CD4-positive, alpha-beta T cell treated with Interleukin-4 for 4 hours (primary cell): ENCODE measurements around the gene EXPH5.
"Not testable (repeated sequence)": the region's sequence is repeated elsewhere in the genome, so short reads cannot be mapped to it uniquely, and the experiment has no call there.

ENCODE experiments used
- DNase-seq: peaks from one replicate; pipeline ENCODE4 v3.0.0-alpha.2; 2020

Gene EXPH5

DNA sequence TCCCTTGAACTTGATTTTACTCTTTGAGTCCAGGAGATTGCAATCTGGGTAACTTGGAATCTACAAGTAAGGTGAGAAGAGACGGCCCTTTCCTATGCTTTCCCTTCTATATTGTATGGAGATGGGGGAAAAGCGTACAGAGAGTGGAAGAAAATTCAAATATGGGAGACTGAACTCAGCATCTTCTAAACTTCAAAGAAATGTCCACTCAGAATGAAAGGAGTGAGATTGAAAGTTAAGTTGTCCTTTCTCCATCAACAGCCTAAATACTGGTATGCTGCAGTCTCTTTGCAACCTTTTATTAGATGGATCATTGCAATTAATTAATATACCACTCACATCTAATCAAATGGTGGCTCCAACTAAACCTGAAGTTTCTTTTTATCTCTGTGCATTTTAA is 6.4 kb upstream of the EXPH5 start:
- DNase-seq, result no peak

DNA sequence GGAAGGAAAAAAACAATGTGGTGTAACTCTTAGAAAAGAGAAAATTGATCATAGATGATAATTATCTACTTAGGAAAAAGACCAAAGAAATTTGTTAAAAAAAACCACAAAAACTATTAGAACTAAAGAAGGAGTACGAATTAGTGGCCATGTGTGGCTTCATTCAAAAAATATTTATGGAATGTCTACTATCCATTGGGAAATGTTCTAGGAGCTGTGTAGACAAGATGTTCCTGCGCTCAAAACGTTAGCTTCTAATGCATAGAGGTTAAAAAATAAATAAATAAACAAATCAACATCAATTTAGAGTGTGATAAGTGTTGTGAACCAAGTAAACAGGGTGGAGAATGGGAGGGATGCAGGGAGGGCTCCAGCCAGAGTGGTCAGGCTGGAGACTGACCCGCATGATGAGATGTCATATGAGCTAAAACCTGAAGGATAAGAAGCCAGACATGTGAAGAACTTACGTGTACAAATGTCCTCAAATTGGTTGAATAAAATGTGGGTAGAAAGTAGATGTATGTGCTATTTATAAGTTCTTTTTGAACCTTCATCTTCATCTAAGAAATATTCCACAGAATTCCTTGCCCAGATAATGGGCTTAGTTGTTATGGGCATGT is 4.3 kb upstream of the EXPH5 start:
- no peak for DNase-seq

DNA sequence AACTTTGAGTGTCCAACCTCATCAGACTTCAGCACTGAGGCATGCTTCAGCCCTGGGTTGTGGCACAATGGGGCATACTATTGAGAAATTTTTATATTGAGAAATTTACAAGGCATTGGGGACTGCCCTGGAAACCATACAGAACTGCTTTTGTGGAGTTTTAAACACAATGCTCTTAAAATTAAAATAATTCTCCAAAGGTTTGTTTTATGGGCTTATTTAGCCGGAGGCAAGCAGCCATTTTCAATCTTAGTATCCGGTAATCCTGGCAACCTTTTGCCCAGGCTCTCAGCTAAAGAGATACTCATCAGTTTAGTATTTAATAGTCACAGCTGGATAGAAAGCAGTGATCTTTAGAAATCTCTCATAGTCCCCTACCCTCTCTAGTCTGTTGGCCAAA is 3.1 kb upstream of the EXPH5 start:
- no peak for DNase-seq

GRCh38 chr11:108593923-108594434 is 411 bp upstream of the EXPH5 start:
- no peak for DNase-seq

DNA sequence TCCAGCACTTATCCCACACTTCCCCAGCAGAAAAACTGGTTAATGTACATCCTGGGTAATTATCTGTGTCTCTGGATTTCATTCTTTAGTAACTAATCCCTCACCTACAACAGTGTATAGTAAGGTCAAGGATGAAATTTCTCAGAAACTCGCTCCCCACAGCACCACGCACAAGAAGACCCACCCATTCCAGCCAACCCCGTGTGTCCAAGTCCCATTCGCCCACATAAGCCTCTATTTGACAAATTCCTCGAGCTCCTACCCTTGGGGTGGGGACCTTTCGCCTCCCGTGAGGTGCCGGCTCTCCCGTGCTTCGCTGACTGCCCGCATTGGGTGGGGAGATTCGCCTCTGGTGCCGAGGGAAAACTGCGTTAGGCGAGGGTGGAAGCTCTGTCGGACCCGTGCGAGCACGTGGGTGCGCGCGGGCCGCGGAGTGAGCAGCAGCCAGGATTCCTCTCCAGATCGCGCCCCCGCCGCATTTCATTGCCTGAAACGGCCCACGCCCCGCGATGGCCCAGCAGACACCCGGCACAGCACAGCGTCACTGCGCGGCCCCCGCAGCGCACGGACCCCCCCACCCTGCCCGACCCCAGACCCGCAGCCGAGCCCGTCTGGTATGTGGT is 866 bp downstream of the EXPH5 start:
- no peak for DNase-seq

GRCh38 chr11:108591893-108592292 is 1.7 kb downstream of the EXPH5 start:
- no peak for DNase-seq

- no peak for DNase-seq
These were observed 4.4 kb downstream of the EXPH5 start for GRCh38 chr11:108589136-108589535.

DNA sequence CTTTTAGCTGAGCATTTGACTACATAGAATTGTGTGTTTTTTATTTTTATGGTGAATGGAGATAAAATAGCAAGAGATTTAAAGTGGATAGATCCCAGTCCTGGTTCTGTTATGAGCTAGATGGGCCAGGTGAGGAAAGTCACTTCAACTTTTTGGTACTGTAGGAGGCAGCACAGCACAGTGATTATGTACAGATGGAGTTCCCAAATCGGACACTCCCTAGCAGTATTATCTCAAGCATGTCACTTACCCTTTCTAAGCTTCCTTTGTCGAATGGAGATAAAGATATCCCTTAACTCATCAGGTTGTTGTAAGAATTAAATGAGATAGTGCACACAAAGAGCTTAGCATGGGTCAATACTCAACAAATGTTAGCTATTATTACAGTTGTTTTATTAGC is 5.3 kb downstream of the EXPH5 start:
- DNase-seq, result no peak

- no peak for DNase-seq
These were observed 6.5 kb downstream of the EXPH5 start for GRCh38 chr11:108587109-108587508.

- DNase-seq, result no peak
These were observed 7.0 kb downstream of the EXPH5 start for GRCh38 chr11:108586600-108586999.

GRCh38 chr11:108586185-108586584 is 7.4 kb downstream of the EXPH5 start:
- not testable (repeated sequence) for DNase-seq

DNA sequence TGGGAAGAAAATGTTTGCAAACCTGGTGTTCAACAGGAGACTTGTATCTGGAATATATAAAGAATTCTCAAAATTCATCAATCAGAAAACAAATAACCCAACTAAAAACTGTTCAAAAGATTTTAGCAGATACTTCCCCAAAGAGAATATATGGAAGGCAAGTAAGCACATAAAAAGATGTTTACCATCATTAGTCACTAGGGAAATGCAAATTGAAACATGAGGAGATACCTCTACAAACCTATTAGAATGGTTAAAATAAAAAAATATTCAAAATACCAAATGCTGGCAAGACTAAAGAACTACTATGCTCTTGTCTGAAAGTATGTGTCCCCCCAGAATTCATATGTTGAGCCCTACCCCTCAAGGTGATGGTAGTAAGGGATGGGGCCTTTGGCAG is 8.6 kb downstream of the EXPH5 start:
- no peak for DNase-seq

DNA sequence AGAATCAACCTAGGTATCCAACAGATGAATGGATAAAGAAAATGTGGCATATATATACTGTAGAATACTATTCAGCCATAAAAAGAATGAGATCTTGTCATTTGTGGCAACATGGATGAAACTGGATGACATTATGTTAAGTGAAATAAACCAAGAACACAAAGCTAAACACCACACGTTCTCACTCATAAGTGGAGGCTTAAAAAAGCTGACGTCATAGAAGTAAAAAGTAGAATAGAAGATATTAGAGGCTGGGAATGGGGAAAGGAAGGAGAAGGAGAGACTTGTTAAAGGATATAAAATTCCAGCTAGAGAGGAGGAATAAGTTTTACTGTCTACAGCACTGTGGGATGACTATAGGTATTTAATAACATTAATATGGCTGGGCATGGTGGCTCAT is 12.9 kb downstream of the EXPH5 start:
- no peak for DNase-seq

DNA sequence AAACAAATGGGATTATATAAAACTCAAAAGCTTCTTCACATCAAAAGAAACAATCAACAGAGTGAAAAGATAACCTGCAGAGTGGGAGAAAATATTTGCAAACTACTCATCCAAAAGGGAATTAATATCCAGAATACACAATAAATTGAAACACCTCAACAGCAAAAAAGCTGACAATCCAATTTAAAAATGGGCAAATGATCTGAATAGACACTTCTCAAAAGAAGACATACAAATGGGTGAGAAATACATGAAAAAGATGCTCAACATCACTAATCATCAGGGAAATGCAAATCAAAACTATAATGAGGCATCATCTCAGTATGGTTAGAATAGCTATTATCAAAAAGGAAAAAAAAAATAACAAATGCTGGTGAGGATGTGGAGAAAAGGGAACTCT is 13.5 kb downstream of the EXPH5 start:
- DNase-seq, result no peak

GRCh38 chr11:108576523-108576922 is 17.0 kb downstream of the EXPH5 start:
- no peak for DNase-seq

DNA sequence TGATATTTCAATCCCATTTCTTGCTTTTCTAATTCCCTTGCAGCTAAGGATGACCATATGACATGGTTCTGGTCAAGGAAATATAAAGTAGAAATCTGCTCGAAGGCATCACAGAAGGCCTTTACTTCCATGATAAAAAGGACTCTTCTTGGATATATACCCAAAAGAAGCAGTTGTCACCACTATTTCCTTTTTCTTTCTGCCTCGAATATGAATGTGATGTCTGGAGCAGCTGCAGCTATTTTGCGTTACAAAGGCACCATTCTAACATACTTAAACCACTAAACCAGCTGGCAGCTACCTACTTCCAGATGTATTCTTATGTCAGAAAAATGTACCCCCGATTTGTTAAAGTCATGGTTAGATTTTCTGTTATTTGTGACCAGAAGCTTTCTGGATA is 18.9 kb downstream of the EXPH5 start:
- no peak for DNase-seq

GRCh38 chr11:108571001-108571400 is 22.6 kb downstream of the EXPH5 start:
- DNase-seq, result no peak

GRCh38 chr11:108569896-108570295 is 23.7 kb downstream of the EXPH5 start:
- DNase-seq, result no peak

DNA sequence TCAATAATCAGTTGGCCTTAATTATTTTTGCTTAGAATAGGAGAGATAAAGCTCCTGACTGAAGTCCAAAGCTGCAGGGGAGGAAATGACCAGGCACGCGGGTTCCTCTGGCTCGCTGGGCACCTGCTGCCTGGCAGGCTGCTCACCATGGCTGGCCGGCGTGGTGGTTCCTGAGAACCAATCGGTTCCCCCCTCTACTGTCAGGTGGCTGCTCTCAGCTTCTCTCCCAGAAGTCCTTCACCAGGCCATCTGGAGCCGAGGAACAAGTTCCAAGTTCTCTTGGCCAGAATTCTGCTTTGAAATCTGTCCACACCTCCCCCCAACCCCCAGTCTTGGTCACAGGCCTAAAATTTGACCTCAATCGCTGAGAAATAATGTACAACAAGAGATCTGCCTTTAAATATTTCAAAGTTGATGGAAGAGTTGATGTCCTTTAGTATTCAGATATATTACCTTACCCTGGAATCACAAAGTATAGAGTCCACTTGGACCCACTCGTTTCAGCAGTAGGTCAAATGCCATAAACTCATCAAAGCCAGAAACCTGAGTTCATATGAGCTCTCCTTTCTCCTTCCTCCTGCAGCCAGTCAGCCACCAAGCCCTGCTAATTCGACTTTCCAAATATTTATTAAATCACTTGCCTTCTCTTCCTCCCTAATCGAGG is 25.2 kb downstream of the EXPH5 start:
- no peak for DNase-seq

GRCh38 chr11:108565653-108566052 is 27.9 kb downstream of the EXPH5 start:
- DNase-seq, result no peak

- DNase-seq, result no peak
These were observed 30.6 kb downstream of the EXPH5 start for GRCh38 chr11:108562746-108563581.

GRCh38 chr11:108561535-108561991 is 32.0 kb downstream of the EXPH5 start:
- no peak for DNase-seq

GRCh38 chr11:108559904-108560303 is 33.7 kb downstream of the EXPH5 start:
- no peak for DNase-seq
